Prostate gland (tissue), 2 donors: ENCODE measurements around the gene TBX21. TPM values are rescaled to one million over a fixed set of nuclear protein-coding genes. Genes with fewer than 3 reads are reported as not detected.
"Not testable (repeated sequence)": the region's sequence is repeated elsewhere in the genome, so short reads cannot be mapped to it uniquely, and the experiment has no call there.

ENCODE experiments used
- DNase-seq: peaks from one replicate; pipeline ENCODE4 v3.0.0-alpha.2; 2019; ENCODE audit warnings: low spot score
- H3K27ac ChIP-seq, 2 donors: fragments of 200-600 bp; sonication (generic); 2 replicates each; pipeline ENCODE4 v1.5.1; 2017 to 2019
- H3K27me3 ChIP-seq: fragments of 200-600 bp; sonication (generic); replicated peaks from 2 replicates; pipeline ENCODE4 v1.5.1; 2019; ENCODE audit not compliant: insufficient read depth
- H3K36me3 ChIP-seq, 2 donors: fragments of 200-600 bp; sonication (generic); 1 replicate in 1 of 2; 2 replicates in 1 of 2; pipeline versions ENCODE4 v1.5.1 to v1.8.1; 2017 to 2019
- H3K4me1 ChIP-seq: fragments of 200-600 bp; sonication (generic); replicated peaks from 2 replicates; pipeline ENCODE4 v1.5.1; 2019
- H3K4me3 ChIP-seq, 2 donors: fragments of 200-600 bp; sonication (generic); 2 replicates each; pipeline ENCODE4 v1.5.1; 2017 to 2019
- H3K9me3 ChIP-seq: fragments of 200-600 bp; sonication (generic); 2 replicates; pipeline ENCODE4 v1.5.1; 2017
- POLR2A ChIP-seq: fragments of 450-650 bp; IDR thresholded peaks from one replicate; pipeline ENCODE4 v1.6.1; 2016; ENCODE audit warnings: antibody characterized with exemption, mild to moderate bottlenecking
- POLR2AphosphoS5 ChIP-seq: sonication (generic); formaldehyde crosslinking; IDR thresholded peaks from one replicate; pipeline ENCODE4 v1.6.1; 2017; ENCODE audit warnings: antibody characterized with exemption
- WGBS: methylation state at CpG from one replicate; pipeline ENCODE4 v1.1.5; 2018; 5-methylcytosine and 5-hydroxymethylcytosine counted together
- intact Hi-C: fragments of 100-400 bp; cut with DNase I; formaldehyde crosslinking; loops from one replicate; pipeline ENCODE4 v1.14.2; 2022
- total RNA-seq, 2 donors: library from RNA; depleted of rRNA; stranded (reverse); fragments of >200 nt; gene quantifications; one replicate each; pipeline ENCODE4 v1.1.0, GENCODE V29; 2016
- TF ChIP-seq, protein P1 (sequence below), 4 experiments: fragments of 200-600 bp in 2 of 4; fragments of 450-650 bp in 2 of 4; sonication (generic) in 2 of 4; IDR thresholded peaks; 1 replicate in 3 of 4; 2 replicates in 1 of 4; pipeline ENCODE4 v1.5.1; 2016 to 2019; ENCODE audit warnings: antibody characterized with exemption in 4 of 4, mild to moderate bottlenecking in 2 of 4, moderate library complexity in 2 of 4

Gene TBX21
- total RNA-seq, 2 donors from 2014 or later, result 0.27 to 0.45 TPM

DNA sequence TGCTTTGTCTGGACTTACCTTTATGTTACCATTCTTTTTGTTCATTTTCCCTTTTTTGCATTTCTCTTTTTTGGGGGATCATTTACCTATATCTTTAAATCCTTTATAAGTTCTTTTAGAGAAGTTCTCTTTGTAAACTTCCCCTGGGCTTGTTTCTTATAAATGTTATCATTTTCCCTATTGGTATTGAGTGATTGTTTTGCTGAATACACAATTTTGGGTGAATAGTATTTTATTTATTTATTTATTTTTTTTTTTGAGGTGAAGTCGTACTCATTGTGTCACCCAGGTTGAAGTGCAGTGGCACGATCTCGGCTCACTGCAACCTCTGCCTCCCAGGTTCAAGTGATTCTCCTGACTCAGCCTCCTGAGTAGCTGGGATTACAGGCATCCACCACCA, 18.4 kb downstream of the TBX21 start:
- 84% methylated on average over 3 of the region's 3 CpGs for WGBS
- no peak for DNase-seq

DNA sequence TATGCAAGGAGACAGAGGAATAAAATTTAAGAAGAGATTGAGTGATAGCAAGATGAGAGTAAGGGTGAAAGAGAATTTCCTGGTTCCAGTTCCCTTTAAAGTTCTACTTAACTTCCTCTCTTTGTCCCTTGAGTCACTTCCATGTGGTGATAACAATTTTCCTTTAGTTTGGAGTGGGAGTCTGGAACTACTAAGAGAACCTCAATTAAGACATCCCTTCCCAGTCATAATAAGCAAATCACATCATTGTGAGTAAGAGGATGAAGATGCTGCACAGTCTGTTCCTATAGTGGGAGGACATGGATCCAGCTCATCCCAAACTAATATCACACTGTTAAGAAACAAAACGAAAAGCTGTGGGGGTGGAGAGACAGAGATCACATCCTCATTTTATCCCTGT, 24.4 kb downstream of the TBX21 start:
- Histone ChIP-seq H3K27me3 (peaks cover 3% of the 10 kb centered on the region), H3K36me3 (no peaks in the 10 kb centered on the region), H3K9me3 (no peaks in the 10 kb centered on the region), H3K4me3 (no peak overlapping the region), H3K27ac (no peak overlapping the region), H3K4me1 (no peaks in the 10 kb centered on the region)
- intact Hi-C loops, result no loop called here
- no peak for DNase-seq
- 44% methylated on average over 1 of the region's 1 CpG for WGBS
- TF ChIP-seq POLR2A (no peak), POLR2AphosphoS5 (no peak)
- TF ChIP-seq, protein P1, sequence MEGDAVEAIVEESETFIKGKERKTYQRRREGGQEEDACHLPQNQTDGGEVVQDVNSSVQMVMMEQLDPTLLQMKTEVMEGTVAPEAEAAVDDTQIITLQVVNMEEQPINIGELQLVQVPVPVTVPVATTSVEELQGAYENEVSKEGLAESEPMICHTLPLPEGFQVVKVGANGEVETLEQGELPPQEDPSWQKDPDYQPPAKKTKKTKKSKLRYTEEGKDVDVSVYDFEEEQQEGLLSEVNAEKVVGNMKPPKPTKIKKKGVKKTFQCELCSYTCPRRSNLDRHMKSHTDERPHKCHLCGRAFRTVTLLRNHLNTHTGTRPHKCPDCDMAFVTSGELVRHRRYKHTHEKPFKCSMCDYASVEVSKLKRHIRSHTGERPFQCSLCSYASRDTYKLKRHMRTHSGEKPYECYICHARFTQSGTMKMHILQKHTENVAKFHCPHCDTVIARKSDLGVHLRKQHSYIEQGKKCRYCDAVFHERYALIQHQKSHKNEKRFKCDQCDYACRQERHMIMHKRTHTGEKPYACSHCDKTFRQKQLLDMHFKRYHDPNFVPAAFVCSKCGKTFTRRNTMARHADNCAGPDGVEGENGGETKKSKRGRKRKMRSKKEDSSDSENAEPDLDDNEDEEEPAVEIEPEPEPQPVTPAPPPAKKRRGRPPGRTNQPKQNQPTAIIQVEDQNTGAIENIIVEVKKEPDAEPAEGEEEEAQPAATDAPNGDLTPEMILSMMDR (IDR thresholded peaks at IDR 0.05), result no peak

More for the DNA sequence above, 18.4 kb downstream of the TBX21 start:
- Histone ChIP-seq H3K4me3 (no peak overlapping the region), H3K36me3 (no peaks in the 10 kb centered on the region), H3K4me1 (no peaks in the 10 kb centered on the region), H3K27ac (no peak overlapping the region), H3K9me3 (no peaks in the 10 kb centered on the region), H3K27me3 (peaks cover 3% of the 10 kb centered on the region)
- intact Hi-C loops, result no loop called here
- no peak for TF ChIP-seq POLR2AphosphoS5
- TF ChIP-seq, protein P1 (IDR thresholded peaks at IDR 0.05), result no peak
- no peak for TF ChIP-seq POLR2A

- Histone ChIP-seq H3K4me1 (no peaks in the 10 kb centered on the region), H3K4me3 (no peak overlapping the region), H3K36me3 (no peaks in the 10 kb centered on the region), H3K27ac (no peak overlapping the region), H3K27me3 (no peaks in the 10 kb centered on the region), H3K9me3 (no peaks in the 10 kb centered on the region)
- intact Hi-C loops, result no loop called here
- 83% methylated on average over 5 of the region's 5 CpGs for WGBS
- DNase-seq, result no peak
- TF ChIP-seq, protein P1 (IDR thresholded peaks at IDR 0.05), result no peak
- TF ChIP-seq POLR2AphosphoS5, result no peak
- no peak for TF ChIP-seq POLR2A
Measured at GRCh38 chr17:47760409-47761140, 27.5 kb downstream of the TBX21 start.

DNA sequence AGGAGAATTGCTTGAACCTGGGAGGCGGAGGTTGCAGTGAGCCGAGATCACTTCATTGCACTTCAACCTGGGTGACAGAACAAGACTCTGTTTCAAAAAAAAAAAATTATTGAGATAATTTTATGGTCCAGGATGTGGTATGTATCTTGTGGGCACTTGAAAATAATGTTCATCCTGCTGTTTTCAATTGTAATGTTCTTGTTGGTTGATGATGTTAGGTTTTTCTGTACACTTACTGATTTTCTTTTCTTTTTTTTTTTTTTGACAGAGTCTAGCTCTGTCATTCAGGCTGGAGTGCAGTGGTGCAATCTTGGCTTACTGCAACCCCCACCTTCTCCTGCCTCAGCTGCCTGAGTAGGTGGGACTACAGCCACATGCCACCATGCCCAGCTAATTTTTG, 29.7 kb downstream of the TBX21 start:
- Histone ChIP-seq H3K27me3 (no peaks in the 10 kb centered on the region), H3K27ac (no peak overlapping the region), H3K4me1 (no peaks in the 10 kb centered on the region), H3K9me3 (no peaks in the 10 kb centered on the region), H3K36me3 (no peaks in the 10 kb centered on the region), H3K4me3 (no peak overlapping the region)
- 80% methylated on average over 2 of the region's 2 CpGs for WGBS
- DNase-seq, result no peak
- TF ChIP-seq, protein P1 (IDR thresholded peaks at IDR 0.05), result no peak
- no peak for TF ChIP-seq POLR2AphosphoS5
- TF ChIP-seq POLR2A, result no peak
- intact Hi-C loops, result no loop called here

DNA sequence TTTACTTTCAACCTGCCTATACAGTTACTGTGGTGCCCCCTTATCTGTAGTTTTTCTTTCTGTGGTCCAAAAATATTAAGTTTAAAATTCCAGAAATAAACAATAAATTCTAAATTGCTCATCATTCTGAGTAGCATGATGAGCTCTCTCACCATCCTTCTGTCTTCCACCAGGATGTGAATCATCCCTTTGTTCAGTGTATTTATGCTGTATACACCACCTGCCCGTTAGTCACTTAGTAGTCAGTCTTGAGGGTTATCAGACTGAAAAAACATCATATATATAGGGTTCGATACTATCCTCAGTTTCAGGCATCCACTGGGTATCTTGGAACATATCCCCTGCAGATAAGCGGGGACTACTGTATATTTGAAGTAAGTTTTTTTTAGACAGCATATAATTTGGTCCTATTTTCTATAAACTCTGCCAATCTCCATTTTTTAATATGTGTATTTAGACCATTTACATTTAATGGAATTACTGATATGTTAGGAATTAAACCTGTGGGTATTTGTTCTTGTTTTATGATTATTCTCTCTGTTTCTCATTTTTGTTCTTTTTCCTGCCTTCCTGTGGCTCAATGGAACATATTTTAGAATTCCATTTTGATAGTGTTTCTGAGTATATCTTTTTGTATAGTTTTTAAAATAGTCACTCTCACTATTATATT, 31.0 kb downstream of the TBX21 start:
- WGBS, result 87% methylated on average over 3 of the region's 3 CpGs
- Histone ChIP-seq H3K27me3 (no peaks in the 10 kb centered on the region), H3K4me3 (no peak overlapping the region), H3K27ac (no peak overlapping the region), H3K9me3 (no peaks in the 10 kb centered on the region), H3K4me1 (no peaks in the 10 kb centered on the region), H3K36me3 (no peaks in the 10 kb centered on the region)
- intact Hi-C loops, result no loop called here
- no peak for TF ChIP-seq POLR2AphosphoS5
- TF ChIP-seq, protein P1 (IDR thresholded peaks at IDR 0.05), result no peak
- no peak for TF ChIP-seq POLR2A
- DNase-seq, result no peak

- H3K27me3 ChIP-seq, H3K9me3 ChIP-seq, intact Hi-C loops, DNase-seq, H3K27ac ChIP-seq, H3K36me3 ChIP-seq, H3K4me1 ChIP-seq, H3K4me3 ChIP-seq: not testable (repeated sequence)
- WGBS, result 92% methylated on average over 9 of the region's 9 CpGs
Measured at GRCh38 chr17:47773649-47774048, 40.6 kb downstream of the TBX21 start.
